Measurements from ENCODE around the gene RAB11FIP4.

DNA sequence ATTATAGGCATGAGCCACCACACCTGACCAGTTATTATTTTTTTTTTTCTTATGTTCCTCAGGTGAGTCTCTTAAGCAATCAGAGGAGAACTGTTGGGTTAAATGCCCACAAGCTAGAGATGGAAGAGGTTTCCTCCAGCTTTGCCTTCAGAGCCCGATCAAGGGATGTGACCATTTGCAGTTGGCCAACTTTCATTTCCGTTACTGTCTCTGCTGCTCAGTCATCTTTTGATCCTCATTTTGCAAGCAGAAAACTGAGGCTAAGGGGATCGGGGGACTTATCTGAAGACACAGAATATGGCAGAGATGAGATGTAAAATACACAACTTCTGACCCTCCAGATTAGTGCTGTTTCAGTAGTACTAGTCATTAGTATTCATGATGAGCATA is 188.8 kb downstream of the RAB11FIP4 start:
- TF ChIP-seq, protein P1, sequence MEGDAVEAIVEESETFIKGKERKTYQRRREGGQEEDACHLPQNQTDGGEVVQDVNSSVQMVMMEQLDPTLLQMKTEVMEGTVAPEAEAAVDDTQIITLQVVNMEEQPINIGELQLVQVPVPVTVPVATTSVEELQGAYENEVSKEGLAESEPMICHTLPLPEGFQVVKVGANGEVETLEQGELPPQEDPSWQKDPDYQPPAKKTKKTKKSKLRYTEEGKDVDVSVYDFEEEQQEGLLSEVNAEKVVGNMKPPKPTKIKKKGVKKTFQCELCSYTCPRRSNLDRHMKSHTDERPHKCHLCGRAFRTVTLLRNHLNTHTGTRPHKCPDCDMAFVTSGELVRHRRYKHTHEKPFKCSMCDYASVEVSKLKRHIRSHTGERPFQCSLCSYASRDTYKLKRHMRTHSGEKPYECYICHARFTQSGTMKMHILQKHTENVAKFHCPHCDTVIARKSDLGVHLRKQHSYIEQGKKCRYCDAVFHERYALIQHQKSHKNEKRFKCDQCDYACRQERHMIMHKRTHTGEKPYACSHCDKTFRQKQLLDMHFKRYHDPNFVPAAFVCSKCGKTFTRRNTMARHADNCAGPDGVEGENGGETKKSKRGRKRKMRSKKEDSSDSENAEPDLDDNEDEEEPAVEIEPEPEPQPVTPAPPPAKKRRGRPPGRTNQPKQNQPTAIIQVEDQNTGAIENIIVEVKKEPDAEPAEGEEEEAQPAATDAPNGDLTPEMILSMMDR (IDR thresholded peaks at IDR 0.05 in 4 of 5, conservative IDR thresholded peaks at IDR 0.05 in 1 of 5): no peak
- TF ChIP-seq POLR2A (IDR thresholded peaks at IDR 0.05): no peak

Measured in gastrocnemius medialis (tissue), 4 donors.